Measurements from ENCODE around the gene NAPEPLD.
"Not testable (repeated sequence)": the region's sequence is repeated elsewhere in the genome, so short reads cannot be mapped to it uniquely, and the experiment has no call there.

- not testable (repeated sequence) for TF ChIP-seq CTCF, POLR2A (IDR thresholded peaks at IDR 0.05)
These were observed 10.2 kb upstream of the NAPEPLD start for GRCh38 chr7:103159072-103159471.
